Left ventricle myocardium superior (tissue), 1 donor: ENCODE measurements around the gene OR51B2. TPM values are rescaled to one million over a fixed set of nuclear protein-coding genes. Genes with fewer than 3 reads are reported as not detected.
"Not testable (repeated sequence)": the region's sequence is repeated elsewhere in the genome, so short reads cannot be mapped to it uniquely, and the experiment has no call there.

Experiments
- ATAC-seq: fragments of 200-7000 bp; cut with Tn5 transposase; one replicate; pipeline ENCODE4 v1.9.1; 2020; ENCODE audit warnings: mild to moderate bottlenecking, moderate library complexity
- DNase-seq: peaks from one replicate; pipeline ENCODE4 v3.0.0-alpha.2; 2020
- intact Hi-C: fragments of 100-400 bp; cut with micrococcal nuclease; formaldehyde crosslinking; loops from one replicate; pipeline ENCODE4 v1.11.0; 2022
- long read RNA-seq: library from polyadenylated mRNA; unstranded; transcript quantifications from one replicate; pipeline ENCODE4 v2.0.0, GENCODE V29; 2021
- total RNA-seq: library from RNA; stranded (reverse); fragmentation: NEBNext Ultra II Directional; extraction: Animal tissue kit (Norgen Biotek cat#: 25700); gene quantifications from one replicate; pipeline ENCODE4 v1.2.1, GENCODE V29; 2021
- donor health status: DM: no; HTN: yes; CAD: no; lungs with severe emphysema.

The OR51B2 gene, protein sequence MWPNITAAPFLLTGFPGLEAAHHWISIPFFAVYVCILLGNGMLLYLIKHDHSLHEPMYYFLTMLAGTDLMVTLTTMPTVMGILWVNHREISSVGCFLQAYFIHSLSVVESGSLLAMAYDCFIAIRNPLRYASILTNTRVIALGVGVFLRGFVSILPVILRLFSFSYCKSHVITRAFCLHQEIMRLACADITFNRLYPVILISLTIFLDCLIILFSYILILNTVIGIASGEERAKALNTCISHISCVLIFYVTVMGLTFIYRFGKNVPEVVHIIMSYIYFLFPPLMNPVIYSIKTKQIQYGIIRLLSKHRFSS
- total RNA-seq: not detected
- long read RNA-seq: 0 reads

DNA sequence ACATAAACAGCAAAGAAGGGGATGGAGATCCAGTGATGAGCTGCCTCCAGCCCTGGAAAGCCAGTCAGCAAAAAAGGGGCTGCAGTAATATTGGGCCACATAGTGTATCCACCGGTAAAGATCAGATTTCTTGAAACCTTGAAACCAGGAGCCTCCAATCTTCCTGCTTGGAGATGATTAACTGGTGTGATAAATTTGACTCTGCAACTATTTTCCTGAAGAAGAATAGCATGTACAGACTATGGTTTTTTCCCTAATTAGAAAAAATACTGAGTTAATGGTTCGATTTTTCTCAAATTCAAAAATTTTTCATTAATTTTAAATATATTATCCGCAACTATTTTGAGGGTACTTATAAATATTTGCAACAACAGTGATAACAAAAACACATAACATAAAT lies at the start of gene OR51B2:
Gene OR51B2, minus strand, starts transcription at position 101 of the 400 bp plus-strand sequence. Its CDS starts 0 bp downstream, at position 101.
- DNase-seq (no peak), ATAC-seq (no peak)
- intact Hi-C loops: no loop called here

DNA sequence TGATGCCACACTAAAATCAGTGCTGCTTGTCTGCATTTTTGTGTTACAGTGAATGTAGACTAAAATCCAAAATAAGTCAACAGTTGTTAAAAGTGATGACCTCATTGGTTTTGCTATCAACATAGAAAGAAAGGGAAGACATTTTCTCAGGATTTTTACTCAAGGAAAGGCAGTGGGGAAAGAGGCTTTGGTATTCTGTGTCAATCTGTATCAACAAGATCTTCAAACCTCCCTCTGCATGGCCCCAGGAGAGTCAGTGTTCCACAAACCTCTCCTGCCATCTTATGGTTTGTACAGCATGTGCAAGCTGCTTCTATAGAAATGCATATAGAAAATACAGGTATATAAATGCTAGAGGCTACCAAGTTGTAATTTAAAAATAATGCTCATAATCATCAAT lies 45.7 kb upstream of the OR51B2 start:
- DNase-seq (no peak), ATAC-seq (no peak)
- intact Hi-C loops: no loop called here

DNA sequence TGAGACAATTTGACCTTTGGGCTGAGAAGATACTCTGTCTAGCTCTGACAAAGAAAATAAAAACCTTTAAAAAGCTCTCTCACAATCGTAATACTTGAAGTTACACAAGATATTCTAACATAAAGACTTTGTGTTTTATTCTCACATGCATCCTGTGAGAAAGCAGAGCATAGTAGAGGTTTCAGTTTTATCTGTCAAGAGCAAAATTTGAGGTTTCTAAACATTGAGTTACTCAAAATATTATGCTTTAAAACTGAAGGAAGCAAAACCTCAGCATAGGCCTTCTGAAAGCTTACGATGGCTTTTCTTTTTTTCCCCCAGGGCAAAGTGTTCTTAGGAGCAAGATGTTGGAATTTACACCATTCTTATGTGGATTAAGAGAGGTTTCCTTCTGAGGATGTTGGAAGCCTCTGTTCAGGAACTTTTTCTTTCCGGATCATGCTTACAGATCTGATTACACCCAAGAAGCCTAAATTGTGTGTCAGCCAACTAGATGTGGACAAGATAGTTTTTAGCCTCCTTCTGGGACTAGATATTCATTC lies 44.5 kb upstream of the OR51B2 start:
- ATAC-seq (no peak), DNase-seq (no peak)
- intact Hi-C loops: no loop called here

DNA sequence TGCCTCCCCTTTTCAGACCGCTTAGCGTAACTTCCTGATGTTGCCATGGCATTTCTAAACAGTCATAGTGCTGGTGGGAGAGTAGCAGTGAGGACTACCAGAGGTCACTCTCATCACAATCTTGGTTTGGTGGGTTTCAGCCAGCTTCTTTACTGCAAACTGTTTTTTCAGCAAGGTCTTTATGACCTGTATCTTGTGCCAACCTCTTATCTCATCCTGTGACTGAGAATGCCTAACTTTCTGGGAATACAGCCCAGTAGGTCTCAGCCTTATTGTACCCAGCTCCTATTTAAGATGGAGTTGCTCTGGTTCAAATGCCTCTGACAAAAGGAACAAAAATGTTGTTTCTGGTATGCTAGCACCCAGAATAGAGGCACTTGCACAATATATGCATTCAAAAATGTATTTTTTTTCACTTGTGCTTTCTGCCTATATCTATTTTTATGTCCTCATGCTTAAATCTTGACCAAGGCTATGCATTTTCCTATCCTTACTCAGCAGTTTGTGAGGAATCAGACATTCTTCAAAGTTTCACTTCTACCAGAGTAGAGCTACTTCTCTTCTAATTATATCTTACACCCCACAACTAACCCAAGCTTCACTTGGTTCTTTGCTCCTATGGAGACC lies 43.5 kb upstream of the OR51B2 start:
- no peak for DNase-seq
- intact Hi-C loops: no loop called here
- peak; percentile 63 for ATAC-seq

DNA sequence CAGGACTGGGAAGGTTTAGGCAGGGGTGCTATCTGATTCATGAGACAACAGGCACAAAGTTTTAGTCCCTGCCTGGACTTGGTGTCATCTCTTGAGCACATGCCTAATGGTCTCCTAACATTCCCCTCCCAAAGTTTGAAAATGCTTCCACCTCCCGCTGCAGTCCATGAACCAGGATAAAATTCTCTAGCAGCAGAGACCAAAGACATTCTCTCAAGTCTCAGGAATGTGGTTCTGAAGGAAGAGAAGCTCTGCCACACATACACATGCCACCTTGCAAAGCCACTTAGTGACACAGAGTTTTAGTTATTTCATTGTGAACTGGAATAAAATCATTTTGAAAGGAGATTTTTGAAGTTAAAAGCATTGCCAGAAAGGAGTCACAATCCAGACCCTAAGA lies 42.8 kb upstream of the OR51B2 start:
- ATAC-seq (no peak), DNase-seq (no peak)
- intact Hi-C loops: no loop called here

DNA sequence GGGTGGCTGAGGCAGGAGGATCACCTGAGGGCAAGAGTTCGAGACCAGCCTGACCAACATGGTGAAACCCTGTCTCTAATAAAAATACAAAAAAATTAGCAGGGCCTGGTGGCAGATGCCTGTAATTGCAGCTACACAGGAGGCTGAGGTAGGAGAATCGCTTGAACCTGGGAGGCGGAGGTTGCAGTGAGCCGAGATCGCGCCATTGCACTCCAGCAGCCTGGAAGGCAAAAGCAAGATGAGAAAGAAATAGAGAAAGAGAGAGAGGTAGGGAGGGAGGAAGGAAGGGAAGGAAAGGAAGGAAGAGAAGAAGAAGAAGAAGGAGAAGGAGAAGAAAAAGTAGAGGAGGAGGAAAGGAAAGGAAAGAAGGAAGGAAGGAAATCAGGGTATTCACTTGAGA lies 42.3 kb upstream of the OR51B2 start:
- DNase-seq, ATAC-seq, intact Hi-C loops: not testable (repeated sequence)

DNA sequence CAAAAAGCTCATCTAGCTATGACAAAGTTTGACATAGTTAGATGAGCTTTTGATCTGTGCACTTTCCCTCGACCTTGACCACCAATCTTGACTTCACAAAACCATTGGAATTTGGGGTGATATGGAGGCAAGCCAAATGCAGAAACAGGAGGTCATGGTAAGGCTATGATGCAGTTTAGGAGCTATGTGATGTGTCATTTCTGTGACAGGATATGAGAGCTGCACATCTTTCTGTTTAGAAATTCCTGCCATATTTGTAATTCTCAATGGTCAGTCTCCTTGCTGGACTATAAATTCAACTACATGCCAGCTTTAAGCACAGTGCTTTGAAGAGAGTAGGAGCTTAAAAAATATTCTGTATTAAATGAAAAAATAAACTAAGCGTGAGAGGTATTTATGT lies 40.1 kb upstream of the OR51B2 start:
- ATAC-seq: no peak
- DNase-seq: no peak
- intact Hi-C loops: no loop called here

DNA sequence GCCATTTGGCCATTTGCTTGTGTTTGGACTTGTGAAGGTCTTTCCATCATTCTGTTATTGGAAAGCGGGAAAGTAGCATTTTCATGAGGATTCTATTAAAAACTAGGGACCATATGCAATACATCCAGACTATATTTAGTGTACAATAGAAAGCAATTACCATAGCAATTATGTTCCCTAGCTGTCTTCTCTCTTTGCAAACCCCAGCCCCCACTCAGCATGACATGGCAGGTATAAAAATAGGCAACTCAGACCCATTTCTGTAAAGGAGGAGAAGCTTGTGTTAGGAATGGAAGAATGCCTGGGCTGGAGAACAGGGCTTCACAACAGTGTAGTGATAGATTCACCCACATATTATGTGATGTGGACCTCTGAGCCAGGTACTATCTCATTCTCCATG lies 39.6 kb upstream of the OR51B2 start:
- ATAC-seq: no peak
- intact Hi-C loops: no loop called here
- DNase-seq: no peak

DNA sequence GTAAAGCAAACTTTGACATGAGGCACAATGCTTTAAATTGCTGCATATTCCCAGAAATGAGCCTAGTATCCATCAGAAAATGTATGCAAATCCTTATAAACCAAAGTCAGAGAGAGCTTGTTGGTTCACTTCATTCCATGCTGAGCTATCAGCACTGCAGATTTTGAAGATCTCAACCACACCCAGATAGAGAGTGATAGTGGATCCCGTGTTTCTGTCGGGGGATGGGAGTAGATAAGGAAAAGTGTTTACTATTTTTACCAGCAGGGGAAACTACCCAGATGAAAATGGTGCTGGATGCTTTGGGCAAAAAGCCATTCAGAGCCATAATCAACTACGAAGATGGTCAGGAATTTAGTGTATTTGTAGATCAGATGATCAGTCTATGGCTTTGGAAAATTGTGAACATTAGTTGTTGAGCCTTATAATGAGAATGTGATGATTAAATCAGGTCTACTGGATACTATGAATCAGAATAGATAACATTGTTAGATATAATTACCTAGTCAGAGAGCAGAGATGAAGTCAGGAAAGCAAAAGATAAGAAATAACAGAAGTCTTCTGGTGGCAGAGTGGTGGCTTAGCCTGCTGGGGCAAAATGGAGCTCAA lies 38.0 kb upstream of the OR51B2 start:
- DNase-seq (no peak), ATAC-seq (no peak)
- intact Hi-C loops: no loop called here

DNA sequence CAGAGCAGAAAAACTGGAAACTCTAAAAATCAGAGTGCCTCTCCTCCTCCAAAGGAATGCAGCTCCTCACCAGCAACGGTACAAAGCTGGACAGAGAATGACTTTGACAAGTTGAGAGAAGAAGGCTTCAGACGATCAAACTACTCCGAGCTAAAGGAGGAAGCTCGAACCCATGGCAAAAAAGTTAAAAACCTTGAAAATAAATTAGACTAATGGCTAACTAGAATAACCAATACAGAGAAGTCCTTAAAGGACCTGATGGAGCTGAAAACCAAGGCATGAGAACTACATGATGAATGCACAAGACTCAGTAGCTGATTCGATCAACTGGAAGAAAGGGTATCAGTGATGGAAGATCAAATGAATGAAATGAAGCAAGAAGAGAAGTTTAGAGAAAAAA lies 31.9 kb upstream of the OR51B2 start:
- intact Hi-C loops, ATAC-seq, DNase-seq: not testable (repeated sequence)

DNA sequence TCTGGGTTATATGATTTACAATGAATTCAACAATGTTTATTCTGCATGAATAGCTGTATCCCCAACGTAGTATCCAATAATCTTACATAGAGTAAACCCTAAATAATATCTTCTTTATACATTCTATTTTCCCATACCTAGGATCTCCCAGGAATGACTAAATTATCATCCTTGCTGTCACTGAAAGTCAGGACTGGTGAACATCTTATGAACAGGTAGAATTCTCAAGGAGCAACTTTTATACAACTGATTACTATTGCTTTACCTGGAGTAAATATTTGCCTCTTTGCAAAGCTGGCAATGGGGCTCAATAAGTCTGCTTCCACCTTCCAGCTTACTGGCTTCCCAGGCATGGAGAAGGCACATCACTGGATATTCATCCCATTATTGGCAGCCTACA lies 27.1 kb upstream of the OR51B2 start, which contains the start of gene OR51B6:
Gene OR51B6, plus strand, starts transcription at position 301 of the 400 bp plus-strand sequence. Its CDS starts 0 bp downstream, at position 301.
- intact Hi-C loops: no loop called here
- no peak for ATAC-seq
- DNase-seq: no peak

DNA sequence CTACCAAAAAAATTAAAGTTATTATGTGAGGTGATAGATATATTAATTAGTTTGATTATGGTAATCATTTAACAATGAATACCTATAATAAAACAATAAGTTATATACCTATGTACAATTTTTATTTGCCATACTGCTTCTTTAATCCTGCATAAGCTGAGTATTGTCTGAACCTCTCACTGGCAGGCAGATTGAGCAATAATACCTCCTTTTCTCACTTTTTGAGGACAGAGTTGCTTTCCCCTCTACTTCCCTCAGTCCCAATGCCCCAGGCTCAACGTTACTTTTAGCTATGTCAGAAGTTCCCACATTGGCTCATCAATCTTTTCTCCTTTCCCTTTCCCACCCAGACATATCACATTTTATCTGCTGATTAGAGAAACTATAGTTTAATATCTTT lies 25.5 kb upstream of the OR51B2 start:
- intact Hi-C loops: no loop called here
- no peak for DNase-seq
- ATAC-seq: no peak

DNA sequence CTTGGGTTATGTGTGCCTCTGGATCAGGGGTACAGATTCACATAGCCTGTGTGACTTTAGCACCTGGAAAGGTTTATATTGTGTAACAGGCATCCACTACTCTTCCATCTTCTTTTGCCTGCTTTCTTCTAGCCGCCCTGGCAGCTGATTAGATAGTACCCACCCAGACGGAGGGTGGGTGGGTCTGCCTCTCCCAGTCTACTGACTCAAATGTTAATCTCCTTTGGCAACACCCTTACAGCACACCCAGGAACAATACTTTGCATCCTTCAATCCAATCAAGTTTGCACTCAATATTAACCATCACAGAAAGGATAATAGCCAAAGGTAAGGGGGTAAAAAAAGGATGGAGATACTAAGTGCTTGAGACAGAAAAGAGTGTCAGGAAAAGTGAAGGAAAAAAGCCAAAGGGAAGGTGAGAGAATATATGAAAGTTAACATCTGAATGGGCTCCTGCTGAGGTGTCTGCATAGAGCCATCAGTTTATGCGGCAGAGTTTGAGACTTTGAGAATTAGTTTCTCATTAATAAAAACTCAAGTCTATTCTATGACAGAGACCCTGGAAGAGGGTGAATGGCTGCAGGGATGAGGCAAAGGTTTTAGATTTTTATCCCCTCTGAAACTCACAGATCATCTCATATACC lies 24.6 kb upstream of the OR51B2 start:
- DNase-seq (no peak), ATAC-seq (no peak)
- intact Hi-C loops: no loop called here

DNA sequence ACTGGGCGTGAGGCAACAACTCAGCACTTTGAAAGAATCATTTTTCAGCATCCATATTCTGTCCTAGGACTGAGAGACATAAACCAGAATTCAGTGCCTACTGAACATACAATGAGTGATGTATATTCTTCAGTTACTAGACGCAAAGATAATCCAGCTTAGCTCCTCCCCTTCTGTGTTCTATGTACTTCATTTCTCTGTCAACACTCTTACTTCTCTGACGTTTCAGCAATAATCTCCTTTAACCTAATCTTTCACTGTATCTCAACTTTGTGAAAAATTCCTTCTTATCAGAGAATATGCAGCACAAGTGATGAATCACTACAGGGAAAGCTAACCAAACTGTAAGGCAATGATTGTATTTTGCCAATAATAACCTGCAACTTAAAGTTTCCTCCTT lies 21.7 kb upstream of the OR51B2 start:
- ATAC-seq: no peak
- DNase-seq: no peak
- intact Hi-C loops: no loop called here

DNA sequence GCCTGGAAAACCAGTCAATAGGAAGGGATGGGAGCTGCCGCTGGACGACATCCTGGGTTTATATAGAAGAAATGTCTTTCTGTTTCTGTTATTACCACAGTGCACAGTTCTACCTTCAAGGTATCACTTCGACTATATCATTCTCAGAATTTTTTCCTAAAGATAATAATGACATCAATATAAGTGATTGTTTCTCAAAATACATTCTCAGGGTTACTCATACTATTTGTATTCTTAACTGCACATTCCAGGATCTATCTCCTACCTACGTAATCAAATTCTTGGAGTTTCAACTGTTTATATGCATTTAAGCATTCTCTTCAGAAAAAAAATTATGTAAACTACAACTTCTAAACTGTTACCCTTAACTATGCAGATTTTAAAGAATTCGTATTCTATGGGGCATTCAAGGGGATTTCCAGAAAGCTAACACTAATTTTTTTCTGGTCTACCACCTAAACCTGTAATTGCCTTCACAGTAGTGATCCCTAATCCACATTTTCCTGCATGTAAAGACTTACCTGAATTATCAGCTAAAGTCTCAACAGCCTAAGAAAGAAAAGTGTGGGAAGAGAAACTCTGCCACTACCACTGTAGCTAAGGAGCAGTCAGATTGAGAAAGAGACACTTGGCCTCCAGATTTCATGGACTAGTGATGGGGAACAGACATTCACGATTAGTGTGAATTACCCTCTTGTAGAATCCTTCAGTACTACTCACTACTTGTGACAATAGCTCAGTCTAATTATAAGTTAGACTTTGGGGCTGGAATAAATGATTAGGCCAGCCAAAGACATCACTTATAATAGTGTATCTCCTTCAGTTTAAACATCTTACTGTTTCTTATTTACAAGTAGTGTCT lies 19.6 kb upstream of the OR51B2 start, which contains the start of gene OR51B5:
Gene OR51B5, minus strand, starts transcription at position 51 of the 862 bp plus-strand sequence. Its CDS starts 0 bp downstream, at position 51.
- ATAC-seq (no peak), DNase-seq (no peak)
- intact Hi-C loops: no loop called here

DNA sequence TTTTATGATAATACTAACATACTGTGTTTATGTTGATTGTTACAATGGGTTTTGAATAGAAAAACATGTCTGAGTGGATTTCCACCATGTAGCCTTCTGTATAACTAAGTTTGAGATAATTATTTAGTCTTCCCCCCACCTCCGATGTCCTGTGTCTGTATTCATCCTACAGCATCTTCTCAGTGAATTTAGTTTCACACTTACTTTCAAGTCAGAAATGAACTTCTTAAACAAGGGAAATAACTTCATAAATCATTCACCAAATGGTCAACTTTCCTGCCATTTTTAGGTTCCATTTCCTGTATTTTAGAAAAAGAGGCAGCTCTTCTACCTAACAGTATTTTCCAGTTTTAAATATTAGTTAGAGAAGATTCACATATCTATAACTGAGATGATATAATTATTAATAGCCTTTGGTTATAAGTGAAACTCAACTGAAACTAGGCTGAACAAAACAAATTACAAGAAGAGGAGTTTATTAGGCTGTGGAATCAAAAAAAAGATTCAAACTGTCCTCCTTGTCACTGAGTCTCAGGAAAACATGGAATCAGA lies 15.8 kb upstream of the OR51B2 start:
- intact Hi-C loops: no loop called here
- no peak for ATAC-seq
- DNase-seq: no peak

DNA sequence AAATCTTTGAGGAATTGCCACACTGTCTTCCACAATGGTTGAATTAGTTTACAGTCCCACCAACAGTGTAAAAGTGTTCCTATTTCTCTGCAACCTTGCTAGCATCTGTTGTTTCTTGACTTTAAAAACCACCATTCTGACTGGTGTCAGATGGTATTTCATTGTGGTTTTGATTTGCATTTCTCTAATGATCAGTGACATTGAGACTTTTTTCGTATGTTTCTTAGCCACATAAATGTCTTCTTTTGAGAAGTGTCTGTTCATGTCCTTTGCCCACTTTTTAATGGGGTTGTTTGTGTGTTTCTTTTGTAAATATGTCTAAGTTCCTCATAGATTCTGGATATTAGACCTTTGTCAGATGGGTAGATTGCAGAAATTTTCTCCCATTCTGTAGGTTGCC lies 13.2 kb upstream of the OR51B2 start:
- ATAC-seq, intact Hi-C loops: not testable (repeated sequence)

DNA sequence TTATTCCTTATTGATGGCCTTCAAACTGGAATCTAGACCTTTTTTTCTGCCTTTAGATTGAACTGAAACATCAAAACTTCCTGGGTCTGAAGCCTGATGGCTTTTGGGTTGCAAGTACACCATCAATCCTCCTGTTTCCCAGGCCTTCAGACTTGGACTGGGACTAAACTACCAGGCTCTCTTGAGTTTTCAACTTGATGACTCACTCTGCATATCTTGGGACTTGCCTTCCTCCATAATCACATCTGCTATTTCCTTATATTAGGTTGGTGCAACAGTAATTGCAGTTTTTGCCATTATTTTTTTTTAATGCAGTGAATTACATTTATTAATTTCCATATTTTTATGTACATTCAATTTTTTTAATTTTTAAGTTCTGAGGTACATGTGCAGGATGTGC lies 12.2 kb upstream of the OR51B2 start:
- no peak for DNase-seq
- intact Hi-C loops: no loop called here
- no peak for ATAC-seq

More for the DNA sequence above, 13.2 kb upstream of the OR51B2 start:
- DNase-seq: not testable (repeated sequence)
